ENCODE results near the gene COX15. TPM values are rescaled to one million over a fixed set of nuclear protein-coding genes. Genes with fewer than 3 reads are reported as not detected.

COX15 gene
- total RNA-seq, 1 experiment from 2014 or later, result 35.3 TPM

GRCh38 chr10:99758211-99758891, 26.4 kb upstream of the COX15 start:
- CTCF ChIA-PET, result no interaction called here
- Mint-ChIP-seq H3K4me3 (ENCODE audit: low read depth, unreplicated experiment) (no peak overlapping the region), H3K27ac (ENCODE audit: unreplicated experiment) (no peak overlapping the region), H3K4me1 (ENCODE audit: low read depth, unreplicated experiment) (no peaks in the 10 kb centered on the region), H3K36me3 (ENCODE audit: insufficient read depth, unreplicated experiment) (no peaks in the 10 kb centered on the region), H3K27me3 (ENCODE audit: unreplicated experiment) (no peaks in the 10 kb centered on the region), H3K9me3 (ENCODE audit: low read depth, unreplicated experiment) (no peaks in the 10 kb centered on the region)
- no peak for DNase-seq
- TF ChIP-seq CTCF (IDR thresholded peaks at IDR 0.05; ENCODE audit: unreplicated experiment), result no peak
- intact Hi-C loops (cut with micrococcal nuclease; ENCODE audit: unreplicated experiment), result no loop called here
- no TSS peak for BruUV-seq (replicated peaks)

GRCh38 chr10:99756159-99756558, 24.2 kb upstream of the COX15 start:
- CTCF ChIA-PET, result no interaction called here
- H3K27ac Mint-ChIP-seq (ENCODE audit: unreplicated experiment), result no peak overlapping the region
- no peaks in the 10 kb centered on the region for H3K36me3 Mint-ChIP-seq (ENCODE audit: insufficient read depth, unreplicated experiment)
- no peak for DNase-seq
- BruUV-seq (replicated peaks), result no TSS peak
- intact Hi-C loops (cut with micrococcal nuclease; ENCODE audit: unreplicated experiment), result no loop called here
- H3K4me3 Mint-ChIP-seq (ENCODE audit: low read depth, unreplicated experiment), result no peak overlapping the region
- TF ChIP-seq CTCF (IDR thresholded peaks at IDR 0.05; ENCODE audit: unreplicated experiment), result no peak
- no peaks in the 10 kb centered on the region for H3K27me3 Mint-ChIP-seq (ENCODE audit: unreplicated experiment)
- no peaks in the 10 kb centered on the region for H3K9me3 Mint-ChIP-seq (ENCODE audit: low read depth, unreplicated experiment)
- no peaks in the 10 kb centered on the region for H3K4me1 Mint-ChIP-seq (ENCODE audit: low read depth, unreplicated experiment)

GRCh38 chr10:99754670-99755069, 22.7 kb upstream of the COX15 start:
- no peak overlapping the region for H3K4me3 Mint-ChIP-seq (ENCODE audit: low read depth, unreplicated experiment)
- no peak for TF ChIP-seq CTCF (IDR thresholded peaks at IDR 0.05; ENCODE audit: unreplicated experiment)
- CTCF ChIA-PET, result no interaction called here
- H3K27ac Mint-ChIP-seq (ENCODE audit: unreplicated experiment), result no peak overlapping the region
- no peaks in the 10 kb centered on the region for H3K4me1 Mint-ChIP-seq (ENCODE audit: low read depth, unreplicated experiment)
- DNase-seq, result no peak
- H3K9me3 Mint-ChIP-seq (ENCODE audit: low read depth, unreplicated experiment), result no peaks in the 10 kb centered on the region
- no peaks in the 10 kb centered on the region for H3K27me3 Mint-ChIP-seq (ENCODE audit: unreplicated experiment)
- BruUV-seq (replicated peaks), result no TSS peak
- H3K36me3 Mint-ChIP-seq (ENCODE audit: insufficient read depth, unreplicated experiment), result no peaks in the 10 kb centered on the region
- intact Hi-C loops (cut with micrococcal nuclease; ENCODE audit: unreplicated experiment), result no loop called here

- BruUV-seq (replicated peaks), result no TSS peak
- DNase-seq, result no peak
- Mint-ChIP-seq H3K9me3 (ENCODE audit: low read depth, unreplicated experiment) (no peaks in the 10 kb centered on the region), H3K4me1 (ENCODE audit: low read depth, unreplicated experiment) (no peaks in the 10 kb centered on the region), H3K36me3 (ENCODE audit: insufficient read depth, unreplicated experiment) (no peaks in the 10 kb centered on the region), H3K27ac (ENCODE audit: unreplicated experiment) (no peak overlapping the region), H3K27me3 (ENCODE audit: unreplicated experiment) (no peaks in the 10 kb centered on the region), H3K4me3 (ENCODE audit: low read depth, unreplicated experiment) (no peak overlapping the region)
- intact Hi-C loops (cut with micrococcal nuclease; ENCODE audit: unreplicated experiment), result no loop called here
- CTCF ChIA-PET, result no interaction called here
- TF ChIP-seq CTCF (IDR thresholded peaks at IDR 0.05; ENCODE audit: unreplicated experiment), result no peak
These were observed 18.7 kb upstream of the COX15 start for GRCh38 chr10:99750641-99751040.
